GM18517 (cell line): ENCODE results near the gene GPATCH4.

ENCODE experiments used
- ATAC-seq: cut with Tn5 transposase; IDR thresholded peaks from one replicate; pipeline ENCODE4 v1.9.1; 2021; ENCODE audit warnings: mild to moderate bottlenecking, moderate library complexity; ENCODE audit not compliant: unreplicated experiment

The GPATCH4 gene

DNA sequence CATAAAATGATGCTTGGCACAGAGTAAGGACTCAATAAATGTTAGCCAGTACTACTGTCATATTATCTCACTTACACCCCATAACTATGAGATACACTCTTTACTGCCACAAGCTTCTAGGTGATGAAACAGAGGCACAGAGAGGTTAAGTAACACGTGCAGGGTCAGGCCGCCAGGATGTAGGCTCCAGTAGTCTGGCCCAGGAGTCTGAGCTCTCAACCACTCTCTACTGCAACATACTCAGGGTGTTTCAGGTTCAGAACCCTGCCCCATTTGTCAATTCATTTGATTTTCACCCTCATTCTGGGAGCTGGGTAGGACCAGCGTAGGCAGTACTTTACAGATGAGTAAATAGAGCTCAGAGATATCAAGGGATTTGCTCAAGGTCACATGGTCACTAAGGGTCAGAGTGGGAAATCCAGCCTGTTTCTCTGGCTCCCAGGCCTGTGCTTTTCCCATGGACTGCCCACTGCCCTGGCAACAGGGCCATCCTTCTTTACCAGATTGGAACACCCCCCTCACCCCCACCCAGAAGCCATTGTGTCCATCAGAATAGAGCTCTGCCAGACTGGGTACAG lies 50.1 kb downstream of the GPATCH4 start:
- ATAC-seq, result no peak

DNA sequence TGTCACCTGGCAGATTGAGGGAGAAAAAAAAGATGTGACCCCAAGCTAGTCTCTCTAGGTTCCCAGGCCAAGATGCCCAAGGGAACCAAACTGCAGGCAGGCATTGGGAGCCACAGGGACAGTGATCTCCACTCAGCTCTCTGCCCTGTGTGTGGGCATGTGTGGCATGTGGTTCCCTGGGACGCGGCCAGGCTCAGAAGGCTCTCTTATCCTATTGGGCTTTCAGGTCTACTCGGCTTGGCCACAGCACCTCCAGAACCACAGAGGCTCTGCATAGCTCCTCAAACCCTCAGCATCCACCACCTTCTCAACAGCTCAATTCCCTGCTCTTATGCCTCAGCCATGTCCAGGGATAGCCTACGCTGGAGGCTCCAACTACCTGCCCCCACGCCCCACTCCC lies 50.9 kb downstream of the GPATCH4 start:
- ATAC-seq, result no peak

DNA sequence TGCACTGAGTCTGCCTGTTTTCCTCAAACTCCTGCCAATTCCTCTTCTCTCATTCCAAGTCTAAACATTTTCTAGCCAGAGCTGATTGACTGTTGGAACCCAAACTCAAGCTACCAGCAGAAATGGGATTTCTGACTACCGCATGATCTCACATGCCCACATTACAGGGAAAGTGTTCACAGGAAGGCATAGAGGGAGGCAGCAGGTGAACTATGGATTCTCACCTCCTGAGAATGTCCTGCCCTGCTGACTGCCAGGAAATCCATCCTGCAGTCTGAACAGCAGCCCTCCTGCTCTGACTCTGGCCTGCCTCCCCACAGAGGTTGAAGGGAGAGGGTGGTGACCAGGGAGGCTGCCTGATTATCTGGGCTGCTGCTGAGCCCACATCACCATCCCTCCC lies 51.4 kb downstream of the GPATCH4 start:
- no peak for ATAC-seq

DNA sequence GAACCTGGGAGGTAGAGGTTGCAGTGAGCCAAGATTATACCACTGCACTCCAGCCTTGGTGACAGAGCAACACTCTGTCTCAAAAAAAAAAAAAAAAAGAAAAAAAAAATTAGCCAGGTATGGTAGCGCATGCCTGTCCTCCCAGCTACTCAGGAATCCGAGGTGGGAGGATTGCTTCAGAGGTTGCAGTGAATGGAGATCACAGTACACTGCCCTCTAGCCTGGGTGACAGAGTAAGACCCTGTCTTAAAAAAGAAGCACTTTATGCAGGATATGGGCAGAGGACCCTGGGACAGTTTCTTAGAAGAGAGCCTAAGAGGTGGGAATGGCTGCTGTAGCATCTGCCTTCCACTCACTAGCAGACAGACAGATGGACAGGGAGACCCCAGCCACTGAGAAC lies 51.9 kb downstream of the GPATCH4 start:
- ATAC-seq, result no peak

DNA sequence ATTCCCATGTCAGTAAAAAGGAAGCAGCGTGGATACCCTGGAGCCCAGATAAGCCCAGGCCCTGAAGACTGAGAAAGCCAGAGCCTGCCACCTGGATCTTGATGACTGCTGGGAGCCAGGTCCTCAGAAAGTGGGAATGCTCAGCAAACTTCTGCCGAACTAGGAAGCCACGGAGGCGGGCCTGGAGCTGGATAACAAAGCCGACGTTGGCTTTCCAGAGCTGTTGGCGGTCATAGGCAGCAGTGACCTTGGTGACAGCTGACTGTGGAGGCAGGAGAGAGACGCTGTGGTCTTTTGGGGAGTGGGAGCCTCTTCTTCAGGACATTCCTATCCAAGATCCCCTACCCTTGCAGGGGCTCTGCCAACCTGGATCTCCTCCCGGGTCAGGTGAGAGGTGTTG lies 53.3 kb downstream of the GPATCH4 start:
- ATAC-seq, result no peak

DNA sequence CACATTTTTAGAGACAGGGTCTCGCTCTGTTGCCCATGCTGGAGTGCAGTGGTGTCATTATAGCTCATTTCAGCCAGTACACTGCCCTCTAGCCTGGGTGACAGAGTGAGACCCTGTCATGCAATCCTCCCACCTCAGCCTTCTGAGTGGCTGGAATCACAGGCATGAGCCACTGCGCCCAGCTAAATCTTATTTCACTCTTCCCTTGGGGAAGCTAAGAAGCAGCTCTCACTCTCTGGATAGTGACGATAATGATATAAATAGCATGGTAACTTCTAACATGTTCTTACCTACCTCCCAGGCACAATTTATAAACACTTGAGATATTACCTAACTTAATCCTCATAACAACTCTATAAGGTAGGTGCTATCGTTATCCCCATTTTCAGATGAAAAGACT lies 53.8 kb downstream of the GPATCH4 start:
- no peak for ATAC-seq

DNA sequence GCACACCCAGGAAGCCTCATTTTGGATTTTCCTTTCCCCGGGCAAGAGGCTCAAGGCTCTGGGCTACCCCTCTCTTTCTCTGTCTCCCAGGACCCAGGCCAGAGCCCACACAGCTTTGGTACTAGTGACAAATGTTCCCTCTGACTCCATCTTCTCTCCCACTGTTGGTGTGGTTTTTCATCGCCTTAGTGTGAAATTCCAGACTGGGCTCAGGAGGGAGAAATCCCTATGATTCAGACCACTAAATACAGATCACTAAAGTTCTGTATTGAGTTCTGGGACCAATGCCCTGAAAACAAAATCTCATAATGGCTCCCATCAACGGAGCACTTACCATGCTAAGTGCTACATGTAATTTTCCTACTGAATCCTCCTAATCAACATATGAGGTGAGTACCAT lies 55.0 kb downstream of the GPATCH4 start:
- ATAC-seq, result no peak

DNA sequence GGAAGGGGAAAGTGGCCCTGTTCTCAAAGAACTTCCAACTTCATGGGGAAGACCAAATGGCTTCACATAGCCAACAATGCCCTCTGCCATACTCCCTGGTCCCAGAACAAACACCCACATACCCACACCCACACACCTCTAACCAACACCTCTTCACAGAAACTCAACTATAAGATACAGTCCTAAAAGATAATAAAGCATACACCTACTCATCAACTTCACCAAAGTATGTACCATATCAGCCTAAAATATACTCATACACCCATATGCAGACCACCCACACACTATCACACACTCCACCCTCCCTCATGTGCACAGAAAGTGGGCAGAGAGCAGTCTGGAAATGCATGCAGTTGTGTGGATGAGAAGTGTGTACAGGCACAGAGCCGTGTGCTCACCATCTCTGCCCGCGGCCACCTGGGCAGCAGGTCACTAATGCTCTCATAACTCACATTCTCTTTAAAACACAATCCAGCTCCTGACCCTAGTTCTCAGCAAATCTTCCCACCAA lies 56.6 kb downstream of the GPATCH4 start:
- ATAC-seq, result no peak
